Measurements from ENCODE around the gene PHEX.

- TF ChIP-seq CTCF (IDR thresholded peaks at IDR 0.05 in 4 of 5, conservative IDR thresholded peaks at IDR 0.05 in 1 of 5) (no peak), POLR2A (IDR thresholded peaks at IDR 0.05) (no peak)
Observed at GRCh38 chrX:21989384-21989783, 42.7 kb upstream of the PHEX start.

Measured in gastrocnemius medialis (tissue), 4 donors.